HG03159 (cell line): ENCODE data around the gene NMRK2.
"Not testable (repeated sequence)": the region's sequence is repeated elsewhere in the genome, so short reads cannot be mapped to it uniquely, and the experiment has no call there.

ENCODE experiments used
- ATAC-seq: cut with Tn5 transposase; IDR thresholded peaks from one replicate; pipeline ENCODE4 v1.9.1; 2021; ENCODE audit warnings: mild to moderate bottlenecking, moderate library complexity; ENCODE audit not compliant: unreplicated experiment

Gene NMRK2, protein sequence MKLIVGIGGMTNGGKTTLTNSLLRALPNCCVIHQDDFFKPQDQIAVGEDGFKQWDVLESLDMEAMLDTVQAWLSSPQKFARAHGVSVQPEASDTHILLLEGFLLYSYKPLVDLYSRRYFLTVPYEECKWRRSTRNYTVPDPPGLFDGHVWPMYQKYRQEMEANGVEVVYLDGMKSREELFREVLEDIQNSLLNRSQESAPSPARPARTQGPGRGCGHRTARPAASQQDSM

GRCh38 chr19:3932931-3933810, at the start of gene NMRK2:
Gene NMRK2, plus strand, starts transcription at chr19:3933069. Its CDS starts 603 bp downstream, at chr19:3933672.
- ATAC-seq: no peak

DNA sequence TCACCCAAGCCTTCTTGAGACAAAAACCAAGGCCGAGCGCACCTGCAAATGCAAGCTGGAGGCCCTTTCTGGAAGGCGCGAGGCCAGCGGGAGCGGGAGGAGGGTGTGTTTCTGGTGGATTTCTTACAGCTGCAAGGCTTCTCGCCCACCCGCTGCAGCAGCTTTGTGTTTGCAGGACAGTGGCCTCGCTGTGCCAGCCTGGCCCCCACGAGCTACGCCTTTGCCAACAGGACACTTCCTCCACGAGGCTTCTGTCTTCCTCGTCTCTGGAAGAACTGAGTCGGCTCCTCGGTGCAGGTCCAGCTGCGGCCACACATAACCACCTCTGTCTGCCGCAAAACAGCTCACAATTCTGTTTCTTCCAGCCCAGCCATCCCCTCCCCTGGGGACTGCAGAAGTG, 42.3 kb upstream of the NMRK2 start:
- ATAC-seq: no peak

DNA sequence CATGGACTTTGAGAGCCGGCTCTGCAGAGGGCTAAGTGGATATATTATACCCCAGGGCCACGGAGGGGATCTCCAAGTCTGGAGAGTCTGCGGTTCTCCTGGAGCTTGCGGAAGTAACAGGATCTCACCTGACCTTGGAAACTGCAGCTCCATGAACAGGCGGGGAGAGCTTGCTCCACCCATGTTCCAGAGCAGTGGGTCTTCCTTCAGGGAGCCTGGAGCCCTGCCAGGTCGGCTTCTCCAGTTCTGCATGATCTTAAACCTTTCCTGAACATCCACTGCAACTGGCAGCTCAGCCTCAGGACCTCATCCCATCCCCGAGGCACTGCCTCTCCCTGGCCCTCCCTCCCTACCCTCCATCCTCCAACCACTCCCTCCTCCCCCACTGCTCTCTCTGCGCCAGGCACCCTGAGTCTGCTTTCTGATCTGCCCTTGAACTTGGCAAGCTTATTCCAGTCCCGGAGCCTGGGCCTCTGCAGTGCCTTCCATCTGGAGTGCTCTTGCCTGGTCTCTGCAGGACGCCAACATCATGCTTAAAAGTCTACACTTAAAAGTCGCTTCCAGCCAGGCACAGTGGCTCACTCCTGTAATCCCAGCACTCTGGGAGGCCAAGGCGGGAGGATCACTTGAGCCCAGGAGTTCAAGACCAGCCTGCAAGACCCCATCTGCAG, 39.2 kb upstream of the NMRK2 start:
- no peak for ATAC-seq

DNA sequence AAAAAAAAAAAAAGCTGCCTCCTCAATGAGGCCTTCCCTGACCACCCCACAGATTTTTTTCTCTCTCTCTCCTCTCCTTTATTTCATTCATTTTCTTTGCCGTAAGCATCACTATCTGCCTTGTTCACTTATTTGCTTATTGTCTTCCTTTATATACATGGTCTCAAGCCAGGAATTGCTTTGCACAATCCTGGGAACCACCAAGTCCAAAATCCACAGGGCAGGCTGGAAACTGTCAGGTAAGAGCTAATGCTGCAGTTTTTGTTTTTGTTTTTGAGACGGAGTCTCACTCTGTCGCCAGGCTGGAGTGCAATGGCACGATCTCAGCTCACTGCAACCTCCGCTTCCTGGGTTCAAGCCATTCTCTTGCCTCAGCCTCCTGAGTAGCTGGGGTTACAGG, 37.9 kb upstream of the NMRK2 start:
- not testable (repeated sequence) for ATAC-seq

- ATAC-seq: no peak
Observed at GRCh38 chr19:3895788-3896187, 37.1 kb upstream of the NMRK2 start.

DNA sequence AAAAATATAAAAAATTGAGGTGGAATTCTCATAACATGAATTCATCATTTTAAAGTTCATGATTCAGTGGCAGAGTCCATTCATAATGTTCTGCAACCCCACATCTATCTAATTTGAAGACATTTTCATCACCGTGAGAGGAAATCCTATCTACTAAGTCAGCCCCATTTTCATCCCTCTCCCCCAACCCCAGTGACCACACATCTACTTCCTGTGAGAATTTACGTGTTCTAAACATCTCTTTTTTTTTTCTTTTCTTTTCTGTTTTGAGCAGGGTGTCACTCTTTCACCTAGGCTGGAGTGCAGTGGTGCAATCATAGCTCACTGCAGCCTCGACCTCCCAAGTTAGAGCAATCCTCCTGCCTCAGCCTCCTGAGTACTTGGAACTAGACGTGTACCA, 34.9 kb upstream of the NMRK2 start:
- no peak for ATAC-seq

GRCh38 chr19:3898426-3898825, 34.4 kb upstream of the NMRK2 start:
- no peak for ATAC-seq

GRCh38 chr19:3899531-3900294, 33.2 kb upstream of the NMRK2 start:
- ATAC-seq: no peak

DNA sequence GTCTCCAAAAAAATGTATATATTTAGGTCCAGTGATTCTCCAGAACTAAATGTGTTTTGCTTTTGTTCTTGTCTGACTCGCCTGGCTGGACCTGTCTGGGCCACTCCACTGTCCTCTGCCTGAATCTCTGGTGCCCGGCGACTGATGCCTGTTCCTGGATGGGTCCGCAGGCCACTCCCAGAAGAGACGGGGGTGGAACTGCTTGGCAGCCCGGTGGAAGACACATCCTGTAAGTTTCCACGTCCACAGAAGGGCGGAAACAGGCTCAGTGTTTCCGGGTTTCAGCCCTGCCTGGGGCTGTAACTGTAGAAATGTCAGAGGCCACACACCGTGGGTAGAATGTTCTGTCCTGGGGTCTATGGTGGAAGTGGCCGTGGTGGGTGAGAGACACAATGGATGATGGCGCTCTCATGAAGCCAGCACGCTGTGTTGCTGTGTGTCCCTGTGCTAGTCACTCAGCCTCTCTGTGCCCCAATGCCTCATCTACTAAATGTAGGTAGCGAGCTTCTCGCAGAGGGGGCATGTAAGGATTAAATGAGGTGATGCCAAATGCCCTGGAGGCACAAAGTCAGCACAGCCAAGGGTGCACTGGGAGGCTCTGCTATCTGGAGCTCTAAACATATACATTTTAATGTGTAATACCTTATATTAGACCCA, 30.4 kb upstream of the NMRK2 start:
- no peak for ATAC-seq

DNA sequence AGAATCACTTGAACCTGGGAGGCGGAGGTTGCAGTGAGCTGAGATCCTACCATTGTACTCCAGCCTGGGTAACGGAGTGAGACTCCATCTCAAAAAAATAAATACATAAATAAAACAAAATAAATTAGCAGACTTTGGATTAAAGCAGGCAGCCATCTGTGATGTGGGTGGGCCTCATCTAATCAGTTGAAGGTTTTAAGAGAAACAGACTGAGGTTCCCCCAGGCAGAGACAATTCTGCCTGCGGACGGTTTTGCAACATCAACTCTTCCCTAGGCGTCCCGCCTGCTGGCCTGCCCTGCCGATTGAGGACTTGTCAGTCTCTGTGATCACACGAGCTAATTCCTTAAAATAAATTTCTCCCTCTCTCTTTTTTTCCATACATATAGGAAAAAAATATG, 28.6 kb upstream of the NMRK2 start:
- no peak for ATAC-seq

DNA sequence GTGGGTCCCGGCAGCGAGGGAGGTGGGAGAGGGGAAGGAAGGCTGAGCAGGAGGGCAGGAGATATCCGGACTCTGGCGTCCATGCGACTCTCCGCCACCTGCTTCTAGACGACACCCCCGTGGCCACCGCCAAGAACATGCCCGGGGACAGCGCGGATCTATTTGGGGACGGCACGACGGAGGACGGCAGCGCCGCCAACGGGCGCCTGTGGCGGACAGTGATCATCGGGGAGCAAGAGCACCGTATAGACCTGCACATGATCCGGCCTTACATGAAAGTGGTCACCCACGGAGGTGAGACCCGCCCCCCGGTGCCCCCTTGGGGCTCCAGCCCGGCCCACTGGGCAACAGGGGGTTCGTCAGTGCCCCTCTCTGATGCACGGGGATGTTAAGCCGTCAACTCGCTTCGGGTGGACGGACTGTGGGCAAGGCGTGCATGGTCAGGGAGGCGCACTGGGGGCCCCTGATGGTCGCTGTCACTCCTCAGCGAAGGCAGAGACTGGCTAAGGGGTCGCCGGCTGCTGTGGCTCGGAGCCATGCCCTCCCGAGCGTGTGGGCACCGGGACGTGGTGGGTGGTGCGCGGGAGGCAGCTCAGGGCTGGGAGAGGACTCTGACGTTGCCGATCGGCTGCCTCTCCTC, 25.1 kb upstream of the NMRK2 start:
- ATAC-seq: no peak

DNA sequence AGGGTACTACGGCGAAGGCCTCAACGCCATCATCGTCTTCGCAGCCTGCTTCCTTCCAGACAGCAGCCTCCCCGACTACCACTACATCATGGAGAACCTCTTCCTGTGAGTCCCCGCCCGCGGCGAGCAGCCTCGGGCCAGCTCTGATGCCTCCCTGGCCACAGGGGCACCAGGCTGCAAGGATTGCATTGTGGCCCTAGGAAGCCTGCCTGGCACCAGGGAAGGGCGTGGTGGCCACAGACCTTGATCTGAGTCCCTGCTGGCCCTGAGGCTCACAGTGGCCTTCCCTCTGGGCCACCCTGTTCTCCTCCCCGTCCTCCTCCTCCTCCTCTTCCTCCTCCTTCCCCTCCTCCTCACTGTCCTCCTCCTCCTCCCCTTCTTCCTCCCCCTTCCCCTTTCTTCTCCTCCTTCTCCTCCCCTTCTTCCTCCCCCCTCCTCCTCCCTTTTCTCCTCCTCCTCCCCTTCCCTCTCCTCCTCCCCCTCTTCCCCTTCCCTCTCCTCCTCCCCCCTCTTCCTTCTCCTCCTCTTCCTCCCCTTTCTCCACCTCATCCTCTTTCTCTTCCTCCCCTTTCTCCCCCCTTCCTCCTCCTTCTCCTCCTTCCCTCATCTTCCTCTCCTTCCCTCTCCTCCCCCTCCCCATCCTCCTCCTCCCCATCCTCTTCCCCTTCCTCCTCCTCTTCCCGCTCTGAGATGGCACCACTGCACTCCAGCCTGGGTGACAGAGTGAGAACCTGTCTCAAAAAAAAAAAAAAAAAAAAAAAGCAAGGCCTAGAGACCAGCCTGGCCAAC, 24.4 kb upstream of the NMRK2 start:
- ATAC-seq: no peak

DNA sequence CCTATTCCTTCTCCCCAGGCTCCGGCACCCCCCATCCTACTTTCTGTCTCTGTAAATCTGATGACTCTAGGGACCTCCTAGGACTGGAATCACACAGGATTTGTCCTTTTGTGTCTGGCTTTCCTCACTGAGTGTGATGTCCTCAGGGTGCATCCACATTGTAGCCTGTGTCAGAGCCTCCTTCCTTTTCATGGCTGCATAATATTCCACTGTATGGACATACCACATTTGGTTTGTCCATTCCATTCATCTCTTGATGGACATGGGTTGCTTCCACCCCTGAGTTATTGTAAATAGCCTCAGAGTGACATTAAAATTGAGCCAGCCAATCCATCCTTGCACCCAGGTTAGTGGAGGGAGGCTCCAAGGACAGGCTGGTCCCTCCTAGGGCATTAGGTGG, 22.8 kb upstream of the NMRK2 start:
- no peak for ATAC-seq

- ATAC-seq: no peak
Observed at GRCh38 chr19:3914199-3914598, 18.7 kb upstream of the NMRK2 start.

DNA sequence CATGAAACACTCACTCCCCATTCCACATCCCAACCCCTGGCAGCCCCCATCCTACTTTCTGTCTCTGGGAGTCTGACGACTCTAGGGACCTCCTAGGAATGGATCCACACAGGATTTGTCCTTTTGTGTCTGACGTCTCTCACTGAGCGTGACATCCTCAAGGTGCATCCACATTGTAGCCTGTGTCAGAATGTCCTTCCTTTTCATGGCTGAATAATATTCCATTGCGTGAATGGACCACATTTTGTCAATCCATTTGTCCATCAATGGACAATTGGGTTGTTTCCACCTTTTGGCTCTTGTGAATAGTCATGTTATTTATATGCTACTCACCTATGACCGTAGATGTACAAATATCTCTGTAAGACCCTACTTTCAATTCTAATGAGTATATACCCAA, 16.8 kb upstream of the NMRK2 start:
- no peak for ATAC-seq

DNA sequence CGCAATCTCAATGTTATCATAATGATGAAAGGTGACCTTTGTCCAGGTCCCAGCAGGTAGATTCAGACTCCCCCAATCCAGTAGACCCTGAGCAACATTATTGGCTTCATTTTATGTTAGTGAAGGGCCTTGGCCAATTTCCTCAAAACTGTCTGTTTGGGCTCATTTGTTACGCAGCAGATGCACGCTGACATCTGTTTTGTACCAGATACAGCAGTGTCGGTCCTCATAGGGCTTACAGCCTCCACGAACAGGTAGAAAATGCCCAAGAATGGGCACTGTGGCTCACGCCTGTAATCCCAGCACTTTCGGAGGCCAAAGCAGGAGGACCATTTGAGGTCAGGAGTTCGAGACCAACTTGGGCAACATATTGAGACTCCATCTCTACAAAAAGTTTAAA, 13.1 kb upstream of the NMRK2 start:
- no peak for ATAC-seq

- no peak for ATAC-seq
Observed at GRCh38 chr19:3923096-3923758, 9.6 kb upstream of the NMRK2 start.

- ATAC-seq: no peak
Observed at GRCh38 chr19:3923912-3924311, 9.0 kb upstream of the NMRK2 start.

GRCh38 chr19:3931041-3931440, 1.8 kb upstream of the NMRK2 start:
- ATAC-seq: no peak
